Esophagus squamous epithelium (tissue), 5 donors: ENCODE measurements around the gene KLF7. TPM values are rescaled to one million over a fixed set of nuclear protein-coding genes. Genes with fewer than 3 reads are reported as not detected.

Experiments
- DNase-seq: peaks from one replicate; lab custom pipeline; 2025; lab: John Stamatoyannopoulos, UW
- H3K27ac ChIP-seq, 4 donors: fragments of 200-600 bp; sonication (generic); one replicate each; pipeline ENCODE4 v1.5.1; 2016 to 2019; ENCODE audit warnings: mild to moderate bottlenecking in 1 of 4
- H3K27me3 ChIP-seq, 4 donors: fragments of 200-600 bp; sonication (generic); 1 replicate in 3 of 4; 2 replicates in 1 of 4; pipeline versions ENCODE4 v1.5.1 to v1.6.0; 2017 to 2021; ENCODE audit warnings: antibody characterized with exemption in 1 of 4
- H3K36me3 ChIP-seq, 3 donors: fragments of 200-600 bp; sonication (generic); one replicate each; pipeline ENCODE4 v1.5.1; 2016 to 2019
- H3K4me1 ChIP-seq, 3 donors: fragments of 200-600 bp; sonication (generic); one replicate each; pipeline ENCODE4 v1.5.1; 2017 to 2019
- H3K4me3 ChIP-seq, 4 donors: fragments of 200-600 bp; sonication (generic); 1 replicate in 3 of 4; 2 replicates in 1 of 4; pipeline ENCODE4 v1.5.1; 2016 to 2019; ENCODE audit warnings: mild to moderate bottlenecking in 2 of 4, moderate library complexity in 1 of 4
- H3K9me3 ChIP-seq, 3 donors: fragments of 200-600 bp; sonication (generic); one replicate each; pipeline ENCODE4 v1.5.1; 2016 to 2019
- POLR2A ChIP-seq, 4 donors: fragments of 450-650 bp; IDR thresholded peaks; one replicate each; pipeline ENCODE4 v1.6.1; 2017; ENCODE audit warnings: antibody characterized with exemption in 4 of 4, mild to moderate bottlenecking in 4 of 4, moderate library complexity in 3 of 4
- WGBS, 2 donors: methylation state at CpG; one replicate each; pipeline ENCODE4 v1.1.5; 2018; 5-methylcytosine and 5-hydroxymethylcytosine counted together
- intact Hi-C: fragments of 100-400 bp; cut with DNase I; formaldehyde crosslinking; loops from one replicate; pipeline ENCODE4 v1.15.0; 2022
- total RNA-seq, 4 donors: library from RNA; depleted of rRNA; stranded (reverse); fragments of >200 nt; gene quantifications; one replicate each; pipeline ENCODE4 v1.1.0, GENCODE V29; 2016
- TF ChIP-seq, protein P1 (sequence below), 6 experiments: fragments of 450-650 bp in 4 of 6; fragments of 200-600 bp in 2 of 6; sonication (generic) in 2 of 6; IDR thresholded peaks; one replicate each; pipeline ENCODE4 v1.5.1; 2016 to 2019; ENCODE audit warnings: antibody characterized with exemption in 6 of 6, mild to moderate bottlenecking in 4 of 6, moderate library complexity in 4 of 6
- donor health status: DM: yes; HTN: yes; CAD: no.

The KLF7 gene
- total RNA-seq, 4 donors from 2014 or later = 6.5 to 24.8 (median 15.2) TPM

DNA sequence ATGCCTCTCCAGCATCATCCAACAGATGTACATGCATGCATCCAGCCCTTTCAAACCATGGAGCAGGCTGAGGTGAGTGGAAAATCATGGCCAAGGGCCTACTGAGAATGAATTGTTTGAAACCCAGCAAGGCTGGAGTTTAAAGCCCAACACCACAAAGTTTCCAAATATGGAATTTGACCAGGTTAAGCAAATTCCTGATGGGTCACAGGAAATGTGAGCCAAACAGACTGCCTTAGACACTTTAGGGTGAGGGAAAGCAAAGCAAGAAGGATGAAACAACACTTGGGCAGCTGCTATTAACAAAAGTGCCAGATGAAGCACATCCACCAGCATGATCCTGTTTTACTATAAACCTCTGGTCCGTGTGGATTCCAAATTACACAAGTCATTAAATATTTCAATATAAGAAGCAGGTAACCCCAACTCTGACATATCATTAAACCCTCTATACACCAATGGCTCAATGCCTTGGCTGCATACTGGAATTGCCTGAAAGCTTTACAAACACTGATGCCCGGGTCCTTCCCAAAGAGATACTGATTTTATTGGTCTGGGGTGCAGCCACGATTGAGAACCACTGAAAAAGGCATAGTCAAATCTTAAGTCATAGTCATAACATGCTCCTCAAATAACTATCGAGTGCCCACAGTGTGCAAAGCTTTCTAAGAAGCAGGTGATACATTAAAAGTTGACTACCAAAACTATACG is 9.1 kb downstream of the KLF7 start:
- H3K27ac ChIP-seq = peak overlapping the region in 3 of 4 donors; percentile 4 to 38 (median 36)
- TF ChIP-seq, protein P1, sequence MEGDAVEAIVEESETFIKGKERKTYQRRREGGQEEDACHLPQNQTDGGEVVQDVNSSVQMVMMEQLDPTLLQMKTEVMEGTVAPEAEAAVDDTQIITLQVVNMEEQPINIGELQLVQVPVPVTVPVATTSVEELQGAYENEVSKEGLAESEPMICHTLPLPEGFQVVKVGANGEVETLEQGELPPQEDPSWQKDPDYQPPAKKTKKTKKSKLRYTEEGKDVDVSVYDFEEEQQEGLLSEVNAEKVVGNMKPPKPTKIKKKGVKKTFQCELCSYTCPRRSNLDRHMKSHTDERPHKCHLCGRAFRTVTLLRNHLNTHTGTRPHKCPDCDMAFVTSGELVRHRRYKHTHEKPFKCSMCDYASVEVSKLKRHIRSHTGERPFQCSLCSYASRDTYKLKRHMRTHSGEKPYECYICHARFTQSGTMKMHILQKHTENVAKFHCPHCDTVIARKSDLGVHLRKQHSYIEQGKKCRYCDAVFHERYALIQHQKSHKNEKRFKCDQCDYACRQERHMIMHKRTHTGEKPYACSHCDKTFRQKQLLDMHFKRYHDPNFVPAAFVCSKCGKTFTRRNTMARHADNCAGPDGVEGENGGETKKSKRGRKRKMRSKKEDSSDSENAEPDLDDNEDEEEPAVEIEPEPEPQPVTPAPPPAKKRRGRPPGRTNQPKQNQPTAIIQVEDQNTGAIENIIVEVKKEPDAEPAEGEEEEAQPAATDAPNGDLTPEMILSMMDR (IDR thresholded peaks at IDR 0.05) = no peak
- no peak for TF ChIP-seq POLR2A (IDR thresholded peaks at IDR 0.05)
- no peaks in the 10 kb centered on the region for H3K9me3 ChIP-seq
- WGBS, 2 donors = 55 to 74% methylated on average over 5 of the region's 5 CpGs
- H3K4me1 ChIP-seq = peaks cover 20 to 94% (median 50%) of the 10 kb centered on the region in 3 donors
- no peak for DNase-seq
- no peaks in the 10 kb centered on the region for H3K27me3 ChIP-seq
- intact Hi-C loops = loop anchor here (10.0 kb wide), 1 partner anchor 468 kb away; the partner anchor contains the start of gene METTL21A
- no peaks in the 10 kb centered on the region for H3K36me3 ChIP-seq
- H3K4me3 ChIP-seq = no peak overlapping the region

- intact Hi-C loops = loop anchor here (10.0 kb wide), 1 partner anchor 469 kb away; the partner anchor contains the start of gene METTL21A
- Histone ChIP-seq H3K27me3 (no peaks in the 10 kb centered on the region), H3K9me3 (no peaks in the 10 kb centered on the region), H3K36me3 (no peaks in the 10 kb centered on the region), H3K4me1 (peaks cover 20 to 94% (median 48%) of the 10 kb centered on the region in 3 donors), H3K27ac (peak overlapping the region in 3 of 4 donors; percentile 4 to 57 (median 36)), H3K4me3 (no peak overlapping the region)
- DNase-seq = no peak
- TF ChIP-seq, protein P1 (IDR thresholded peaks at IDR 0.05) = no peak
- no peak for TF ChIP-seq POLR2A (IDR thresholded peaks at IDR 0.05)
- WGBS, 2 donors = 69 to 72% methylated on average over 11 of the region's 11 CpGs
These were observed 10.0 kb downstream of the KLF7 start for GRCh38 chr2:207155516-207156444.

DNA sequence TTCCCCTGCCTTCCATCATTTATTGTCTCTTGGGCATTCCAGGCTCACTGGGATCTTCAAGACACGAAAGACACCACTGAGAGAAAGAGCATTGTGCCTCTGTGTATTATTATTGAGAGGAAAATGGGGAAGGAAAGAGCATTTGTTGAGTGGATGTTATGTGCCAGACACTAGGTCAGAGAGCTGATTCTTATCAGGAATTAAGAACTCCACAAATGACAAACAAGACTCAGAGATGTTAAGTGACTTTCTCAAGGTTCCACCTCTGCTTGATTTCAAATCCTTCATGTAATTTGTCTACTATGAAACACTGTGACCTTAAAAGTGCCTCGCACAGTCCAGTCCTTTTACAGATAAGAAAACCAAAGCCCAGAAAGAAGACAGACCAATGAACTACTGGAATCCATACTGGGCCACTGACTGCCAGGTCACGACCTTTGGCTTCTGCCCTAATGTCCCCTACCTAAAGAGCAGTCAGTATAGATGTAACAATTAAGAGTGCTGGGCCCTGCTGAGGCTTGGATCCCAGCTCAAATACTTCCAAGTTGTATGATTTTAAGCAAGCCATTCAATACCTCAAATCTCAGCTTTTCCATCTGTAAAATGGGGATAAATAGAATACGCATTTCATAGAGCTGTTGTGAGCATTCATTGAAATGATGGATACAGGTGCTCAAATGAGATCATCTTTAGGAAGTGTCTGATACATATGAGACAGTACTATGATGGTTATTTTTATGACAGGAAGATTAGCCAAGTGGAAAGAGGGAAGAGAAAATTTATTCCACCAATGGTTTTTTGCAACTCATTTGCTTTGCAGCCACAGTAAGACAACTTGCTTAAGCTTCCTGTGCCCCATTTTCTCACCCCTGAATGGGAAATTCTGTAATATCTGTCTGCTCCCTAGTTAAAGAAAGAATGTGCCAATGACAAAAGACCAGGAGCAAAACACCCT is 10.9 kb downstream of the KLF7 start:
- intact Hi-C loops = loop anchor here (10.0 kb wide), 1 partner anchor 470 kb away; the partner anchor contains the start of gene METTL21A
- Histone ChIP-seq H3K9me3 (no peaks in the 10 kb centered on the region), H3K36me3 (no peaks in the 10 kb centered on the region), H3K27me3 (no peaks in the 10 kb centered on the region), H3K27ac (peak overlapping the region in 3 of 4 donors; percentile 30 to 57 (median 31)), H3K4me1 (peaks cover 20 to 94% (median 45%) of the 10 kb centered on the region in 3 donors), H3K4me3 (no peak overlapping the region)
- no peak for DNase-seq
- TF ChIP-seq POLR2A (IDR thresholded peaks at IDR 0.05) = no peak
- TF ChIP-seq, protein P1 (IDR thresholded peaks at IDR 0.05) = no peak
- WGBS, 2 donors = 87 to 91% methylated on average over 3 to 4 of the region's 4 CpGs

- WGBS, 2 donors = 57 to 67% methylated on average over 1 of the region's 1 CpG
- Histone ChIP-seq H3K9me3 (no peaks in the 10 kb centered on the region), H3K4me1 (peaks cover 20 to 94% (median 53%) of the 10 kb centered on the region in 3 donors), H3K27ac (peak overlapping the region in 3 of 4 donors; percentile 30 to 57 (median 51)), H3K27me3 (no peaks in the 10 kb centered on the region), H3K36me3 (no peaks in the 10 kb centered on the region), H3K4me3 (no peak overlapping the region)
- intact Hi-C loops = loop anchor here (10.0 kb wide), 1 partner anchor 471 kb away; the partner anchor contains the start of gene METTL21A
- DNase-seq = no peak
- TF ChIP-seq, protein P1 (IDR thresholded peaks at IDR 0.05) = no peak
These were observed 12.3 kb downstream of the KLF7 start for GRCh38 chr2:207153266-207153975.
